ENCODE data around the gene NMT1.

Gene NMT1

DNA sequence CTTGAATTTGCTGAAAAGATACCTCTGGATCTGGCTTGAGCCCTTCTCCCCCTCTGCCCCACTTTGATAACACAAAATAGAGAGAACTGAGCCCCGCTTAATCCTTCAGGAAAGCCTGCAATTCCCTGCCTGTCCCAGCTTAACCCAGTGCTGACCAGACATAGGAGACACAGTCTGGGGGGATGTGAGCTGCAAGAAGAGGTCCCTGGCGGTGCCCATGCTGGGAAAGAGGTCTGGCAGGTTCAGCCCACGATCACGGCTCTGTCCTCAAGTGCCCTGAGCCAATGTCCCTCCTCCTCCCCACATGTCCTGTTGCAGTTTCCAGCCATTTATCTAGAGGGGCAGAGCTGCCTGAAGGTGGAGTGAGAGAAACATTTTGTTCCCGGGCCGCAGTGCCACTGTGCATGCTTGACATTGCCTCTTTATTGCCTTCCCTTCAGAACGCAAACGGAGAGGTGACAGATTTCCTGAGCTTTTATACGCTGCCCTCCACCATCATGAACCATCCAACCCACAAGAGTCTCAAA is 42.2 kb downstream of the NMT1 start:
- Histone ChIP-seq H3K4me3 (ENCODE audit: low read depth in 1 of 2, low read length in 2 of 2) (no peak overlapping the region), H2AFZ (ENCODE audit: low read depth, low read length) (no peak overlapping the region), H3K36me3 (ENCODE audit: insufficient read depth, low read length) (peaks cover 91% of the 10 kb centered on the region), H3K9ac (ENCODE audit: low read depth, low read length) (no peak overlapping the region), H4K20me1 (ENCODE audit: insufficient read depth, low read length) (peaks cover 20% of the 10 kb centered on the region), H3K4me1 (ENCODE audit: insufficient read depth, low read length) (no peaks in the 10 kb centered on the region), H3K27ac (ENCODE audit: low read length) (no peak overlapping the region), H3K79me2 (ENCODE audit: insufficient read depth, low read length) (no peaks in the 10 kb centered on the region), H3K4me2 (ENCODE audit: insufficient read depth, low read length) (no peak overlapping the region), H3K9me3 (ENCODE audit: insufficient read depth, low read length, severe bottlenecking) (no peaks in the 10 kb centered on the region), H3K27me3 (ENCODE audit: insufficient read depth, low read length, poor library complexity) (no peaks in the 10 kb centered on the region)
- DNase-seq (no peak), ATAC-seq (ENCODE audit: insufficient read depth, low read depth) (no peak)
- no peak for TF ChIP-seq EZH2 (IDR thresholded peaks at IDR 0.05; ENCODE audit: borderline replicate concordance, low read depth, low read length, severe bottlenecking)
- TF ChIP-seq, protein P1, sequence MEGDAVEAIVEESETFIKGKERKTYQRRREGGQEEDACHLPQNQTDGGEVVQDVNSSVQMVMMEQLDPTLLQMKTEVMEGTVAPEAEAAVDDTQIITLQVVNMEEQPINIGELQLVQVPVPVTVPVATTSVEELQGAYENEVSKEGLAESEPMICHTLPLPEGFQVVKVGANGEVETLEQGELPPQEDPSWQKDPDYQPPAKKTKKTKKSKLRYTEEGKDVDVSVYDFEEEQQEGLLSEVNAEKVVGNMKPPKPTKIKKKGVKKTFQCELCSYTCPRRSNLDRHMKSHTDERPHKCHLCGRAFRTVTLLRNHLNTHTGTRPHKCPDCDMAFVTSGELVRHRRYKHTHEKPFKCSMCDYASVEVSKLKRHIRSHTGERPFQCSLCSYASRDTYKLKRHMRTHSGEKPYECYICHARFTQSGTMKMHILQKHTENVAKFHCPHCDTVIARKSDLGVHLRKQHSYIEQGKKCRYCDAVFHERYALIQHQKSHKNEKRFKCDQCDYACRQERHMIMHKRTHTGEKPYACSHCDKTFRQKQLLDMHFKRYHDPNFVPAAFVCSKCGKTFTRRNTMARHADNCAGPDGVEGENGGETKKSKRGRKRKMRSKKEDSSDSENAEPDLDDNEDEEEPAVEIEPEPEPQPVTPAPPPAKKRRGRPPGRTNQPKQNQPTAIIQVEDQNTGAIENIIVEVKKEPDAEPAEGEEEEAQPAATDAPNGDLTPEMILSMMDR (IDR thresholded peaks at IDR 0.05; ENCODE audit: borderline replicate concordance, extremely low read depth, low read length, poor library complexity, severe bottlenecking) = no peak

DNA sequence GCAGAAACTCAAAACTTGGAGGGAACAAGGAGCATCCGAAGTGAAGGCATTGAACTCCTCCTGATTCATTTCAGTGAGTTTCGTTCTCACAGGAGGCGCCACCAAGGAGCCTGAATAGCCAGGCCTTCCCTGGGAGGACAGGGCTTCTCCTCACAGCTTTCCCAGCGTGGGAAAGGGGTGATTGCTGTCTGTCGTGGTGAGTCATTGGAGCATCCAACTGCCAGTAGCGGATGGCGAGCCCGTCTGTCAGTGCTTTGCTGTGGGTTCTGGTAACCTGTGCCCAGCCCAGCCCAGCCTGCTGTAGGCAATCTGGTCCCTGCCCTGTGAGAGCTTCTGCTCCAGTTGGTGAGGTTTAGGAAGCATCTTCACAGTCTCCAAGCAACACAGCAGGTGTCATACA is 42.9 kb downstream of the NMT1 start:
- Histone ChIP-seq H3K4me3 (ENCODE audit: low read depth in 1 of 2, low read length in 2 of 2) (no peak overlapping the region), H3K79me2 (ENCODE audit: insufficient read depth, low read length) (no peaks in the 10 kb centered on the region), H3K9ac (ENCODE audit: low read depth, low read length) (no peak overlapping the region), H3K4me2 (ENCODE audit: insufficient read depth, low read length) (no peak overlapping the region), H3K27ac (ENCODE audit: low read length) (no peak overlapping the region), H2AFZ (ENCODE audit: low read depth, low read length) (no peak overlapping the region), H3K9me3 (ENCODE audit: insufficient read depth, low read length, severe bottlenecking) (no peaks in the 10 kb centered on the region), H4K20me1 (ENCODE audit: insufficient read depth, low read length) (peaks cover 19% of the 10 kb centered on the region; the same call in 1 of the 2 replicates), H3K36me3 (ENCODE audit: insufficient read depth, low read length) (peaks cover 90% of the 10 kb centered on the region), H3K27me3 (ENCODE audit: insufficient read depth, low read length, poor library complexity) (no peaks in the 10 kb centered on the region), H3K4me1 (ENCODE audit: insufficient read depth, low read length) (no peaks in the 10 kb centered on the region)
- no peak for DNase-seq
- ATAC-seq (ENCODE audit: insufficient read depth, low read depth) = no peak
- TF ChIP-seq EZH2 (IDR thresholded peaks at IDR 0.05; ENCODE audit: borderline replicate concordance, low read depth, low read length, severe bottlenecking) = no peak

DNA sequence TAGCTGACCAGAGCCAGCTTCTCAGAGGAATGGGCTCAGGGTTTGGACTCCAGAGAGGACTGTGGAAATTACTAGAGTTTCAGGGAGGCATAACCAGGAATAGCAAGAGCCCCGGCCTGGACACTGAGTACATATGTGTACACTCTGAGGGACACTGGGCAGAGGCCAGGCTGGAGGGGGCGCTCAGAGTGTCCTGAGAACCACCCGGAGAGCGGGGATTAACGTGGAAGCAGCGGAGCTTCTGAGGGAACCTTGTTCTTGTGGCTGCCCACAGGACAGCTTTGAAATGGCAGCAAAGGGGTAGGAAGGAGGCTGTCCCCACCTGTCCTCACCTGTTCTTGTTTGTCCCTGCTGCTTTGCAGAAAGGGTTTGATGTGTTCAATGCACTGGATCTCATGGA is 43.4 kb downstream of the NMT1 start:
- H4K20me1 ChIP-seq (ENCODE audit: insufficient read depth, low read length) = peaks cover 20% of the 10 kb centered on the region; the same call in 1 of the 2 replicates
- no peaks in the 10 kb centered on the region for H3K79me2 ChIP-seq (ENCODE audit: insufficient read depth, low read length)
- no peak overlapping the region for H2AFZ ChIP-seq (ENCODE audit: low read depth, low read length)
- no peak for ATAC-seq (ENCODE audit: insufficient read depth, low read depth)
- TF ChIP-seq EZH2 (IDR thresholded peaks at IDR 0.05; ENCODE audit: borderline replicate concordance, low read depth, low read length, severe bottlenecking) = no peak
- TF ChIP-seq, protein P1 (IDR thresholded peaks at IDR 0.05; ENCODE audit: borderline replicate concordance, extremely low read depth, low read length, poor library complexity, severe bottlenecking) = no peak
- no peak for DNase-seq
- H3K9me3 ChIP-seq (ENCODE audit: insufficient read depth, low read length, severe bottlenecking) = no peaks in the 10 kb centered on the region
- H3K27ac ChIP-seq (ENCODE audit: low read length) = no peak overlapping the region
- H3K4me2 ChIP-seq (ENCODE audit: insufficient read depth, low read length) = no peak overlapping the region
- H3K4me3 ChIP-seq (ENCODE audit: low read depth in 1 of 2, low read length in 2 of 2) = no peak overlapping the region
- no peaks in the 10 kb centered on the region for H3K27me3 ChIP-seq (ENCODE audit: insufficient read depth, low read length, poor library complexity)
- H3K9ac ChIP-seq (ENCODE audit: low read depth, low read length) = no peak overlapping the region
- peaks cover 88% of the 10 kb centered on the region for H3K36me3 ChIP-seq (ENCODE audit: insufficient read depth, low read length)
- no peaks in the 10 kb centered on the region for H3K4me1 ChIP-seq (ENCODE audit: insufficient read depth, low read length)

DNA sequence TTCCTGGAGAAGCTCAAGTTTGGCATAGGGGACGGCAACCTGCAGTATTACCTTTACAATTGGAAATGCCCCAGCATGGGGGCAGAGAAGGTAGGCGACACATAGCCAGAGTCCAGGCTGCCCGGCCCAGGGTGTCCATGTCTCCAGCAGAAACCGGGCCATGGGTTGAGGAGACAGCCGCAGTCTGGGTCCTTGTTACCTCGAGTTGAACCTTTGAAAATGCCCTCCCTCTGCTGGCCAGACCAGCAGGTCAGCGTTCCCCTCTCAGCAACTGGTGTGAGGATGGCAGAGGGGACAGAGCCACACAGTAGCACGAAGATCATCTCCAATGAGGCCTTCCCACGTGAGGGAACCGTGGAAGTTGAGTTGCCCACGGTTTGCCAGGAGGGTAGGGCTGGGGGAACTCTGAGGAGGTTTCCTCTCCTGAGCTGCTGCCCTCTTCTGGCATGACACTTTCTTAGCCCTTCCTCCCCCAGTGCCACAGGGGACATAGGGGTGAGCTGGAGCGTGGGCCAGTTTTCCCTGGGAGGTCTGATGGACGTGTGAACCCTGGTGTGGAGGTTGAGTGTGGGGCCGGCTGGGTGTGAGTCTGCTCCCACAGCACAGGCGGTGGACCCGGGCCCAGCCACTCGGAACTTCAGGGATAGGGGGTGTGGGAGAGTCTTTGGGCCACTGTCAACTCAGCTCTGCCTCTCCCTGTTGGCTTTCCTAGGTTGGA is 43.9 kb downstream of the NMT1 start:
- Histone ChIP-seq H4K20me1 (ENCODE audit: insufficient read depth, low read length) (peaks cover 20% of the 10 kb centered on the region; the same call in 1 of the 2 replicates), H3K36me3 (ENCODE audit: insufficient read depth, low read length) (peaks cover 82% of the 10 kb centered on the region), H3K79me2 (ENCODE audit: insufficient read depth, low read length) (no peaks in the 10 kb centered on the region), H3K27ac (ENCODE audit: low read length) (no peak overlapping the region), H3K9me3 (ENCODE audit: insufficient read depth, low read length, severe bottlenecking) (no peaks in the 10 kb centered on the region), H3K27me3 (ENCODE audit: insufficient read depth, low read length, poor library complexity) (no peaks in the 10 kb centered on the region), H3K4me3 (ENCODE audit: low read depth in 1 of 2, low read length in 2 of 2) (no peak overlapping the region), H3K9ac (ENCODE audit: low read depth, low read length) (no peak overlapping the region), H2AFZ (ENCODE audit: low read depth, low read length) (no peak overlapping the region), H3K4me1 (ENCODE audit: insufficient read depth, low read length) (no peaks in the 10 kb centered on the region), H3K4me2 (ENCODE audit: insufficient read depth, low read length) (no peak overlapping the region)
- DNase-seq (no peak), ATAC-seq (ENCODE audit: insufficient read depth, low read depth) (no peak)
- TF ChIP-seq EZH2 (IDR thresholded peaks at IDR 0.05; ENCODE audit: borderline replicate concordance, low read depth, low read length, severe bottlenecking) = no peak
- TF ChIP-seq, protein P1 (IDR thresholded peaks at IDR 0.05; ENCODE audit: borderline replicate concordance, extremely low read depth, low read length, poor library complexity, severe bottlenecking) = peak; percentile 16
